PC-9 (cell line): ENCODE data around the gene ENAH. TPM values are rescaled to one million over a fixed set of nuclear protein-coding genes. Genes with fewer than 3 reads are reported as not detected.

Experiments
- BruUV-seq: library from RNA; stranded (reverse); fragments of 400-500 nt; replicated peaks from 2 replicates; lab custom pipeline; 2021; lab: Mats Ljungman, UMichigan
- CTCF ChIA-PET: fragments of 300-600 bp; sonication (Branson Sonifier 250); formaldehyde crosslinking; loops from one replicate; lab custom pipeline; 2022; ENCODE audit warnings: antibody characterized with exemption; lab: Charles Lee
- POLR2A ChIA-PET: fragments of 300-600 bp; sonication (Branson Sonifier 250); formaldehyde crosslinking; loops from one replicate; lab custom pipeline; 2022; ENCODE audit warnings: antibody characterized with exemption; ENCODE audit not compliant: unreplicated experiment; lab: Charles Lee
- DNase-seq, 2 experiments: peaks; one replicate each; pipeline versions ENCODE4 v3.0.0 to v3.0.0-alpha.2; 2015 to 2022; ENCODE audit warnings: mixed read lengths in 1 of 2
- H2AFZ ChIP-seq: fragments of 200-600 bp; sonication (generic); 2 replicates; pipeline ENCODE4 v1.8.1; 2017; ENCODE audit warnings: antibody characterized with exemption
- H3F3A ChIP-seq: fragments of 200-600 bp; sonication (generic); 2 replicates; pipeline ENCODE4 v1.8.1; 2017; ENCODE audit warnings: antibody characterized with exemption, mild to moderate bottlenecking, low read depth; ENCODE audit not compliant: insufficient read depth
- H3K27ac ChIP-seq: fragments of 200-600 bp; sonication (generic); 2 replicates; pipeline ENCODE4 v1.6.1; 2016; ENCODE audit warnings: mixed run types
- H3K27me3 ChIP-seq: fragments of 200-600 bp; sonication (generic); 2 replicates; pipeline ENCODE4 v1.6.1; 2016; ENCODE audit warnings: low read depth, mixed run types; ENCODE audit not compliant: insufficient read depth
- H3K36me3 ChIP-seq: fragments of 200-600 bp; sonication (generic); 2 replicates; pipeline ENCODE4 v1.6.1; 2016; ENCODE audit warnings: low read depth, mixed run types
- H3K4me1 ChIP-seq: fragments of 200-600 bp; sonication (generic); replicated peaks from 2 replicates; pipeline ENCODE4 v1.6.1; 2016; ENCODE audit warnings: mixed run types; ENCODE audit not compliant: insufficient read depth
- H3K4me2 ChIP-seq: fragments of 200-600 bp; sonication (generic); 2 replicates; pipeline ENCODE4 v1.6.1; 2017; ENCODE audit warnings: mixed run types
- H3K4me3 ChIP-seq: fragments of 200-600 bp; sonication (generic); 2 replicates; pipeline ENCODE4 v1.6.1; 2016; ENCODE audit warnings: mixed run types
- H3K79me2 ChIP-seq: fragments of 200-600 bp; sonication (generic); 2 replicates; pipeline ENCODE4 v1.6.1; 2017; ENCODE audit warnings: low read depth, mixed run types
- H3K9me2 ChIP-seq: fragments of 200-600 bp; sonication (generic); 2 replicates; pipeline ENCODE4 v1.8.1; 2017; ENCODE audit warnings: mild to moderate bottlenecking; ENCODE audit not compliant: insufficient read depth
- H3K9me3 ChIP-seq: fragments of 200-600 bp; sonication (generic); 2 replicates; pipeline ENCODE4 v1.8.1; 2016; ENCODE audit warnings: low read depth; ENCODE audit not compliant: insufficient read depth
- H4K20me1 ChIP-seq: fragments of 200-600 bp; sonication (generic); 2 replicates; pipeline ENCODE4 v1.8.1; 2017; ENCODE audit not compliant: insufficient read depth
- EZH2 ChIP-seq: fragments of 200-600 bp; sonication (generic); IDR thresholded peaks from 2 replicates; pipeline ENCODE4 v1.8.0; 2017; ENCODE audit warnings: antibody characterized with exemption, low read depth
- intact Hi-C: fragments of 100-400 bp; cut with micrococcal nuclease; formaldehyde crosslinking; loops from one replicate; pipeline ENCODE4 v1.10.0; 2022; ENCODE audit not compliant: unreplicated experiment
- total RNA-seq: library from RNA; stranded (reverse); gene quantifications from 2 replicates; pipeline ENCODE4 v1.2.3, GENCODE V29; 2021
- TF ChIP-seq, protein P1 (sequence below): fragments of 200-600 bp; sonication (generic); conservative IDR thresholded peaks from 2 replicates; pipeline ENCODE4 v1.6.1; 2017; ENCODE audit warnings: mixed run types, antibody characterized with exemption, mild to moderate bottlenecking, moderate library complexity

The ENAH gene
- total RNA-seq, 1 experiment from 2014 or later, result 167 TPM

- BruUV-seq, result no TSS peak
- Histone ChIP-seq H3K9me3 (no peaks in the 10 kb centered on the region), H2AFZ (no peak overlapping the region), H3K4me3 (no peak overlapping the region), H3K9me2 (no peaks in the 10 kb centered on the region), H3K36me3 (no peaks in the 10 kb centered on the region), H3F3A (peaks cover 11% of the 10 kb centered on the region; the same call in 1 of the 2 replicates), H3K4me2 (no peak overlapping the region), H3K79me2 (peaks cover 24% of the 10 kb centered on the region), H3K27me3 (no peaks in the 10 kb centered on the region), H3K4me1 (0 out of 2 replicates have a peak, but pooled peaks cover 5% of the 10 kb centered on the region), H3K27ac (no peak overlapping the region), H4K20me1 (no peaks in the 10 kb centered on the region; the same call in none of the 2 replicates)
- no peak for DNase-seq
- CTCF ChIA-PET, result interaction anchor here (0.6 kb wide), 1 partner anchor 58 kb away, joined by 5 read pairs; no protein-coding TSS in a partner anchor
- TF ChIP-seq EZH2, result no peak
- TF ChIP-seq, protein P1, sequence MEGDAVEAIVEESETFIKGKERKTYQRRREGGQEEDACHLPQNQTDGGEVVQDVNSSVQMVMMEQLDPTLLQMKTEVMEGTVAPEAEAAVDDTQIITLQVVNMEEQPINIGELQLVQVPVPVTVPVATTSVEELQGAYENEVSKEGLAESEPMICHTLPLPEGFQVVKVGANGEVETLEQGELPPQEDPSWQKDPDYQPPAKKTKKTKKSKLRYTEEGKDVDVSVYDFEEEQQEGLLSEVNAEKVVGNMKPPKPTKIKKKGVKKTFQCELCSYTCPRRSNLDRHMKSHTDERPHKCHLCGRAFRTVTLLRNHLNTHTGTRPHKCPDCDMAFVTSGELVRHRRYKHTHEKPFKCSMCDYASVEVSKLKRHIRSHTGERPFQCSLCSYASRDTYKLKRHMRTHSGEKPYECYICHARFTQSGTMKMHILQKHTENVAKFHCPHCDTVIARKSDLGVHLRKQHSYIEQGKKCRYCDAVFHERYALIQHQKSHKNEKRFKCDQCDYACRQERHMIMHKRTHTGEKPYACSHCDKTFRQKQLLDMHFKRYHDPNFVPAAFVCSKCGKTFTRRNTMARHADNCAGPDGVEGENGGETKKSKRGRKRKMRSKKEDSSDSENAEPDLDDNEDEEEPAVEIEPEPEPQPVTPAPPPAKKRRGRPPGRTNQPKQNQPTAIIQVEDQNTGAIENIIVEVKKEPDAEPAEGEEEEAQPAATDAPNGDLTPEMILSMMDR, result no peak
- POLR2A ChIA-PET, result interaction anchor here (0.7 kb wide), 1 partner anchor 109 kb away, joined by 4 read pairs; no protein-coding TSS in a partner anchor
- intact Hi-C loops, result no loop called here
Measured at GRCh38 chr1:225545649-225546048, 107.3 kb downstream of the ENAH start.

DNA sequence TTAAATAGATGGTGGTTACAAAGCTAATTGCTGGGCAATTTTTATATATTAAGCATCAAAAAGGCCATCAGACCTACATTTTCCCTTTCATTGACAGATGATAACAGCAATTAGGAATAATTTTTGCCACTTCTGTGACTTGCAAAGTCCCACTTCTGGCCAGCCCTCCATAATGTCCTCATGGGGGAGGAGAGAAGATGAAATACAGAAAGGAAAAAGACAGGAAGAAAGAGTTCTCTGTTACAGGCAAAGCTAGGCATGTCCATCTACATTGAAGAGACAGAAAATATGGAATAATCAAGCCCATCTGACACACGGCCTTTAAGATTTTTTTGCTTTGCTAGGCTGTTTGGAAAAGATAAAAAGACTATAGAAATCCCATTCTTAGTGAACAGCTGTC is 108.0 kb downstream of the ENAH start:
- H3K36me3 ChIP-seq, result no peaks in the 10 kb centered on the region
- H3K79me2 ChIP-seq, result peaks cover 21% of the 10 kb centered on the region
- H3K9me3 ChIP-seq, result no peaks in the 10 kb centered on the region
- H3K4me2 ChIP-seq, result no peak overlapping the region
- H3K27ac ChIP-seq, result no peak overlapping the region
- no peaks in the 10 kb centered on the region; the same call in none of the 2 replicates for H4K20me1 ChIP-seq
- BruUV-seq, result no TSS peak
- peaks cover 11% of the 10 kb centered on the region; the same call in 1 of the 2 replicates for H3F3A ChIP-seq
- intact Hi-C loops, result no loop called here
- no peak overlapping the region for H2AFZ ChIP-seq
- H3K4me1 ChIP-seq, result 0 out of 2 replicates have a peak, but pooled peaks cover 5% of the 10 kb centered on the region
- TF ChIP-seq, protein P1, result no peak
- no peak for TF ChIP-seq EZH2
- POLR2A ChIA-PET, result no interaction called here
- CTCF ChIA-PET, result no interaction called here
- H3K4me3 ChIP-seq, result no peak overlapping the region
- DNase-seq, result no peak
- H3K9me2 ChIP-seq, result no peaks in the 10 kb centered on the region
- no peaks in the 10 kb centered on the region for H3K27me3 ChIP-seq

GRCh38 chr1:225544263-225544662 is 108.7 kb downstream of the ENAH start:
- ChIA-PET CTCF (interaction anchor here (0.7 kb wide), 1 partner anchor 80 kb away, joined by 3 read pairs; no protein-coding TSS in a partner anchor), POLR2A (interaction anchor here (0.7 kb wide), 1 partner anchor 103 kb away, joined by 5 read pairs; no protein-coding TSS in a partner anchor)
- BruUV-seq, result no TSS peak
- Histone ChIP-seq H4K20me1 (no peaks in the 10 kb centered on the region; the same call in 1 of the 2 replicates), H3K4me2 (no peak overlapping the region), H3K9me3 (no peaks in the 10 kb centered on the region), H3K36me3 (no peaks in the 10 kb centered on the region), H3F3A (peaks cover 11% of the 10 kb centered on the region; the same call in 1 of the 2 replicates), H3K79me2 (peaks cover 23% of the 10 kb centered on the region), H3K9me2 (no peaks in the 10 kb centered on the region), H3K27ac (0 out of 2 replicates have a peak overlapping the region, but pooled peaks have one; percentile 4), H3K4me3 (no peak overlapping the region), H3K27me3 (no peaks in the 10 kb centered on the region), H2AFZ (no peak overlapping the region), H3K4me1 (0 out of 2 replicates have a peak, but pooled peaks cover 5% of the 10 kb centered on the region)
- DNase-seq, result no peak
- TF ChIP-seq EZH2, result no peak
- TF ChIP-seq, protein P1, result no peak
- intact Hi-C loops, result no loop called here
